C4-2B (cell line): ENCODE results near the gene MSI2.

Experiments used
- CTCF ChIP-seq: fragments of 450-650 bp; conservative IDR thresholded peaks from 2 replicates; pipeline ENCODE4 v1.5.1; 2017; ENCODE audit warnings: mild to moderate bottlenecking
- ZFX ChIP-seq: fragments of 450-650 bp; IDR thresholded peaks from 2 replicates; pipeline ENCODE4 v1.6.1; 2017

DNA sequence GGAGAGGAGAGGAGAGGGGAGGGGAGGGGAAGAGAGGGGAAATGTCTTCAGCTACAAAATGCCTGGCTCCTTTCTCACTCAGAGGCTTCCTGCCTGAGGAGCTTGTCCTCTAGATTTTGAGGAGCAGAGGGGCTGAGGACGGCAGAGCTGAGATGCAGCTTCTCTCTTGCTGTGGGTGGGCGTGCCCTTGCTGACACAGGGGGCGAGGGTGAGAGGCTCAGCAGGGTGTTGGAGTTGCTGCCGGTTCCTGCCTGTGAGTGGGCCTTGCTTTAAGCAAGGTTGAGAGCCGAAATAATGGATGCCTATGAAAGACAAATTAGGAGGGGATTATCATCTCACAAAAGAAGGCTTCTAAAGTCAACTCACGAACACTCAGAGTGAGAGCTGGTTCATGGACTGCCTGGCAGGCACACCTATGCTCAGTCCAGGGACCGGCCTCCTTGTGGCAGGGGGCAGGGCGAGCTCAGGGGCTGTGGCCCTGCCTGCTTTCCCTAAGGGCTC lies 215.6 kb downstream of the MSI2 start:
- TF ChIP-seq ZFX (no peak), CTCF (no peak)
